ENCODE results near the gene COL16A1. TPM values are rescaled to one million over a fixed set of nuclear protein-coding genes. Genes with fewer than 3 reads are reported as not detected.

The COL16A1 gene
- total and polyA plus RNA-seq, 2 of the 13 experiments (the other 11 are each of a cell fraction or from before 2014, with no cell fraction given) = 4.3 to 12.2 TPM

- TF ChIP-seq, protein P1, sequence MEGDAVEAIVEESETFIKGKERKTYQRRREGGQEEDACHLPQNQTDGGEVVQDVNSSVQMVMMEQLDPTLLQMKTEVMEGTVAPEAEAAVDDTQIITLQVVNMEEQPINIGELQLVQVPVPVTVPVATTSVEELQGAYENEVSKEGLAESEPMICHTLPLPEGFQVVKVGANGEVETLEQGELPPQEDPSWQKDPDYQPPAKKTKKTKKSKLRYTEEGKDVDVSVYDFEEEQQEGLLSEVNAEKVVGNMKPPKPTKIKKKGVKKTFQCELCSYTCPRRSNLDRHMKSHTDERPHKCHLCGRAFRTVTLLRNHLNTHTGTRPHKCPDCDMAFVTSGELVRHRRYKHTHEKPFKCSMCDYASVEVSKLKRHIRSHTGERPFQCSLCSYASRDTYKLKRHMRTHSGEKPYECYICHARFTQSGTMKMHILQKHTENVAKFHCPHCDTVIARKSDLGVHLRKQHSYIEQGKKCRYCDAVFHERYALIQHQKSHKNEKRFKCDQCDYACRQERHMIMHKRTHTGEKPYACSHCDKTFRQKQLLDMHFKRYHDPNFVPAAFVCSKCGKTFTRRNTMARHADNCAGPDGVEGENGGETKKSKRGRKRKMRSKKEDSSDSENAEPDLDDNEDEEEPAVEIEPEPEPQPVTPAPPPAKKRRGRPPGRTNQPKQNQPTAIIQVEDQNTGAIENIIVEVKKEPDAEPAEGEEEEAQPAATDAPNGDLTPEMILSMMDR (CRISPR knock-in tag; IDR thresholded peaks at IDR 0.05) = no peak
- TF ChIP-seq ZNF264 (CRISPR knock-in tag; IDR thresholded peaks at IDR 0.05) = no peak
- no peak for TF ChIP-seq ZBTB7B (CRISPR knock-in tag; IDR thresholded peaks at IDR 0.05)
- TF ChIP-seq RAD21 (CRISPR knock-in tag; IDR thresholded peaks at IDR 0.05) = no peak
- no peak for TF ChIP-seq ZNF232 (CRISPR knock-in tag; IDR thresholded peaks at IDR 0.05; ENCODE audit: borderline replicate concordance)
- no peak for TF ChIP-seq ZNF556 (CRISPR knock-in tag; IDR thresholded peaks at IDR 0.05; ENCODE audit: borderline replicate concordance)
- TF ChIP-seq, protein P2, sequence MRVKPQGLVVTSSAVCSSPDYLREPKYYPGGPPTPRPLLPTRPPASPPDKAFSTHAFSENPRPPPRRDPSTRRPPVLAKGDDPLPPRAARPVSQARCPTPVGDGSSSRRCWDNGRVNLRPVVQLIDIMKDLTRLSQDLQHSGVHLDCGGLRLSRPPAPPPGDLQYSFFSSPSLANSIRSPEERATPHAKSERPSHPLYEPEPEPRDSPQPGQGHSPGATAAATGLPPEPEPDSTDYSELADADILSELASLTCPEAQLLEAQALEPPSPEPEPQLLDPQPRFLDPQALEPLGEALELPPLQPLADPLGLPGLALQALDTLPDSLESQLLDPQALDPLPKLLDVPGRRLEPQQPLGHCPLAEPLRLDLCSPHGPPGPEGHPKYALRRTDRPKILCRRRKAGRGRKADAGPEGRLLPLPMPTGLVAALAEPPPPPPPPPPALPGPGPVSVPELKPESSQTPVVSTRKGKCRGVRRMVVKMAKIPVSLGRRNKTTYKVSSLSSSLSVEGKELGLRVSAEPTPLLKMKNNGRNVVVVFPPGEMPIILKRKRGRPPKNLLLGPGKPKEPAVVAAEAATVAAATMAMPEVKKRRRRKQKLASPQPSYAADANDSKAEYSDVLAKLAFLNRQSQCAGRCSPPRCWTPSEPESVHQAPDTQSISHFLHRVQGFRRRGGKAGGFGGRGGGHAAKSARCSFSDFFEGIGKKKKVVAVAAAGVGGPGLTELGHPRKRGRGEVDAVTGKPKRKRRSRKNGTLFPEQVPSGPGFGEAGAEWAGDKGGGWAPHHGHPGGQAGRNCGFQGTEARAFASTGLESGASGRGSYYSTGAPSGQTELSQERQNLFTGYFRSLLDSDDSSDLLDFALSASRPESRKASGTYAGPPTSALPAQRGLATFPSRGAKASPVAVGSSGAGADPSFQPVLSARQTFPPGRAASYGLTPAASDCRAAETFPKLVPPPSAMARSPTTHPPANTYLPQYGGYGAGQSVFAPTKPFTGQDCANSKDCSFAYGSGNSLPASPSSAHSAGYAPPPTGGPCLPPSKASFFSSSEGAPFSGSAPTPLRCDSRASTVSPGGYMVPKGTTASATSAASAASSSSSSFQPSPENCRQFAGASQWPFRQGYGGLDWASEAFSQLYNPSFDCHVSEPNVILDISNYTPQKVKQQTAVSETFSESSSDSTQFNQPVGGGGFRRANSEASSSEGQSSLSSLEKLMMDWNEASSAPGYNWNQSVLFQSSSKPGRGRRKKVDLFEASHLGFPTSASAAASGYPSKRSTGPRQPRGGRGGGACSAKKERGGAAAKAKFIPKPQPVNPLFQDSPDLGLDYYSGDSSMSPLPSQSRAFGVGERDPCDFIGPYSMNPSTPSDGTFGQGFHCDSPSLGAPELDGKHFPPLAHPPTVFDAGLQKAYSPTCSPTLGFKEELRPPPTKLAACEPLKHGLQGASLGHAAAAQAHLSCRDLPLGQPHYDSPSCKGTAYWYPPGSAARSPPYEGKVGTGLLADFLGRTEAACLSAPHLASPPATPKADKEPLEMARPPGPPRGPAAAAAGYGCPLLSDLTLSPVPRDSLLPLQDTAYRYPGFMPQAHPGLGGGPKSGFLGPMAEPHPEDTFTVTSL (CRISPR knock-in tag; IDR thresholded peaks at IDR 0.05; ENCODE audit: borderline replicate concordance) = no peak
- no peak for TF ChIP-seq POLR2A (IDR thresholded peaks at IDR 0.05; ENCODE audit: insufficient read depth in 1 of 2, low read depth in 2 of 2, low read length in 2 of 2)
Observed at GRCh38 chr1:31681415-31681814, 22.4 kb downstream of the COL16A1 start (continued).
